Measurements from ENCODE around the gene EEF1A2.

The EEF1A2 gene

DNA sequence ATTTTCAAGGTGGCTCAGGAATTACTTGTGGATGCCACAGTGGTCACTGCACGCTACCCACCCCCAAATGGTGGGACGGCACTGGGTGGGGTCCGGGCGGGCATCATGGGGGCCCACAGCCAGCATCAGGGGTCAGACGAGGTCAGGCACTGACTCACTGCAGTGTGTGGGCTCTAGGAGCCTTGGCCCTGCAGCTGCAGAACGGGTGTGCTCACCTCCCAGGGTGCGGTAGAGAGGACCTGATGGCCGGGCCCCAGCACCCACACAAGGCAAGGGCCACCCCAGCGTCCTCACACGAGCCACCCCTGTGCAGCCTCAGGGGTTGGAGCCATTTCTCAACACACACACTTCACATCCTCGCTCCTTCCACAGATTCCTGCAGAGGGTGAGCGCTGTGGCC, 60.8 kb downstream of the EEF1A2 start:
- no peak for DNase-seq (ENCODE audit: low read depth)
- no peak overlapping the region for H3K4me3 ChIP-seq (ENCODE audit: low read depth, low read length)
- TF ChIP-seq, protein P1, sequence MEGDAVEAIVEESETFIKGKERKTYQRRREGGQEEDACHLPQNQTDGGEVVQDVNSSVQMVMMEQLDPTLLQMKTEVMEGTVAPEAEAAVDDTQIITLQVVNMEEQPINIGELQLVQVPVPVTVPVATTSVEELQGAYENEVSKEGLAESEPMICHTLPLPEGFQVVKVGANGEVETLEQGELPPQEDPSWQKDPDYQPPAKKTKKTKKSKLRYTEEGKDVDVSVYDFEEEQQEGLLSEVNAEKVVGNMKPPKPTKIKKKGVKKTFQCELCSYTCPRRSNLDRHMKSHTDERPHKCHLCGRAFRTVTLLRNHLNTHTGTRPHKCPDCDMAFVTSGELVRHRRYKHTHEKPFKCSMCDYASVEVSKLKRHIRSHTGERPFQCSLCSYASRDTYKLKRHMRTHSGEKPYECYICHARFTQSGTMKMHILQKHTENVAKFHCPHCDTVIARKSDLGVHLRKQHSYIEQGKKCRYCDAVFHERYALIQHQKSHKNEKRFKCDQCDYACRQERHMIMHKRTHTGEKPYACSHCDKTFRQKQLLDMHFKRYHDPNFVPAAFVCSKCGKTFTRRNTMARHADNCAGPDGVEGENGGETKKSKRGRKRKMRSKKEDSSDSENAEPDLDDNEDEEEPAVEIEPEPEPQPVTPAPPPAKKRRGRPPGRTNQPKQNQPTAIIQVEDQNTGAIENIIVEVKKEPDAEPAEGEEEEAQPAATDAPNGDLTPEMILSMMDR (IDR thresholded peaks at IDR 0.05; ENCODE audit: insufficient read depth, low read depth, low read length, missing control alignments): no peak
